Measurements from ENCODE around the gene CEACAM18.
"Not testable (repeated sequence)": the region's sequence is repeated elsewhere in the genome, so short reads cannot be mapped to it uniquely, and the experiment has no call there.

The CEACAM18 gene

DNA sequence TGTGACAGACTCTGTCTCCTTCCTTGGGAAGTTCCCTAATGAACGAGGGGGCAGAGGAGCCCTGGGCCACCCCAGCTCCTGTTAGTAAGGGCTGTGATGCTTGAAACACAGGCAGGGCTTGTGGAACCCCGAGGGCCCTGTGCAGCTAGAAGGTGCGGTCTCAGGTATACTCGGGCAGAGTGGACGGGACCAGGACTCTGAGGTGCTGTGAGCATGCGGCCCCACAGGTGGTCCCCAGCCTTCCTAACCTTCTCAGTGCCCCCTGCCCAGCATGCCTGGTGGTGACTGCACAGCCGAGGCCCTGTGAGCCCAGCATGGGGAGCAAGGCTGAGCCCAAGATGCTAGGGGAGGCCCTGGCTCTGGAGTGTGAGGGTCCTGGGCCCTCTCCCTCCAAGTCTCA lies 16.1 kb upstream of the CEACAM18 start:
- DNase-seq = no peak

DNA sequence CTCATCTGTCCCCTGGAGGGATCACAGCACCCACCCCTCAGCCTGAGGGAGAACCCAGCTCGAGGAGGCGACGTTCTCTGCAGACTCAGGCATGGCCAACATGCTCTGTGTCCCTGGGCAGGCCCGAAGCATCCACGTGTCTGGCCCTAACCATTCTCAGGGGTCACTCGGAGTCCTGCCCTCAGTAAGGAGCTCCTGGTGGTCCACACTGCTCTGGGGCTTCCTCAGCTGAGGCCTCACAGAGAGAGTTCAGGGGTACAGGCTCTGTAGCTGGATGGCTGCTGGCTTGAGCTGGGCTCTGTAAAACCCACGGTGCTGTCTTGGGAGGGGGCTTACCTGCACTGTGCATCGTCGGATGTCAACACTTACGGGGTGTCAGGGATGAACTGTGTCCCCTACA lies 15.7 kb upstream of the CEACAM18 start:
- no peak for DNase-seq

DNA sequence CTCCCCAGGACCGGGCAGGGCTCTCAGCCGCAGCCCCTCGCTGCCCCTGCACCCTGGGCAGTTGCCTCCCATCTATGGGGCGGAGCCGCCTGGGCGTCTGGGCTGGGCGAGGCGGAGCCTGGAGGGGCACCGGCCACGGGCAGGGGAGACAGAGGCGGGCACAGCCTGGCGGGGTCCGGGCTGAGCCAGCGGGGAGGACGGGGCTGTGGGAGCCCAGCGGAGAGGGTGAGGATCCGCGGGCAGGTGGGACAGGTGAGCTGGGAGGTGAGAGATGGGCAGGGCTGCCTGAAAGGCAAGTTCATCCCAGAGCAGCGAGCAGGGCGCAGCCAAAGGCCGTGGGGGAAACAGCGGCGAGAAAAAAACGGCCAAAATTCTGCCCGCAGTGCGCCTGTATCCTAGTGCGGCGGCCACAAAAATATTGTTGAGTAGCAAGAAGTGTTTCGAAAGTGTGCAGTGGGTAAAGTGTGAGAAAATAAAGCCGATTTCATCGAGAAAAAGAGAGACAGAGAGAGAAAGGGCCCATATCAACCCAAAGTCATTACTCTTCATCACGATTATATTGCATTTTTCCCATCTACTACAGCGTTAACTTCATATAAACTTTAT lies 14.3 kb upstream of the CEACAM18 start:
- DNase-seq = not testable (repeated sequence)

DNA sequence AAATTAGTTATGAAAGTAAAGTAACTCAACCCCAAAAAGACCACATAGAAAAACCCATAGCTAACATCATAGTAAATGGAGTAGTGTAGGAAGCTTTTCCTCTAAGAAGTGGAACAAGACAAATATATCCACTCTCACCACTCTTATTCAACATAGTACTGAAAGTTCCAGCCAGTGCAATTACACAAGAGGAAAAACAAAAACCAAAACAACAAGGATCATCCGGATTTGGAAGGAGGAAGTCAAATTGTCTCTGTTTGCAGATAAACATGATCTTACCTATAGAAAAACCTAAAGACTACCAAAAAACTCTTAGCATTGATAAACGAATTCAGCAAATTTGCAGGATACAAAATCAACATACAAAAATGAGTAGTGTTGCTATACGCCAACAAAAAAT lies 11.6 kb upstream of the CEACAM18 start:
- no peak for DNase-seq

DNA sequence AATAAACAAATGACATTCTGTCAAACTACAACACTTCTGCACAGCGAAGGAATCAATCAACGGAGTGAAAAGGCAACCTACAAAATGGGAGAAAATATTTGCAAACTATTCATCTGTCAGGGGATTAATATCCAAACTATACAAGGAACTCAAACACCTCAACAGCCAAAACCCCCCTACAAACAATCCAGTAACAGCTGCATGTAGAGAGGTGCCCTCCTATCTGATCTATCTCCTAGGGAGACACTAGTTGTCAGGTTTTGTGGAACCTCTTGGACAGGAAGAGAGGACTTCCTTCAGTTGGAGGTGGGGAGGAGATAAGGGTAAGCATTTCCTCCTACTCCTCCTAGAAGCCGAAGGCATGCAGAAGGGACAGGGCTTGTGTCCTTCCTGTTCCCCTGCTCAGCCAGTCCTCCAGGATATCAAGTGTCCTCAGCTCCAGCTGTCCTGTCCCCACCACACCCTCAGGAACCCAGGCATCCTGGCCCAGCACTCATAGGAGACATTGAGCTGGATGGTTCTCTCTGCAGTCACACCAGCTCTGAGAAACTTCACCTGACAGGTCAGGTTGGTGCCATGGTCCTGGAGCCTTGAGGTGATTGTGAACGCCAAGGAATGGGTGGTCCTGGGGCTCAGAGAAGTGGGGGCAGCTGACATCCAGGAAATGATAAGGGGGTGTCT lies 10.3 kb upstream of the CEACAM18 start:
- no peak for DNase-seq

DNA sequence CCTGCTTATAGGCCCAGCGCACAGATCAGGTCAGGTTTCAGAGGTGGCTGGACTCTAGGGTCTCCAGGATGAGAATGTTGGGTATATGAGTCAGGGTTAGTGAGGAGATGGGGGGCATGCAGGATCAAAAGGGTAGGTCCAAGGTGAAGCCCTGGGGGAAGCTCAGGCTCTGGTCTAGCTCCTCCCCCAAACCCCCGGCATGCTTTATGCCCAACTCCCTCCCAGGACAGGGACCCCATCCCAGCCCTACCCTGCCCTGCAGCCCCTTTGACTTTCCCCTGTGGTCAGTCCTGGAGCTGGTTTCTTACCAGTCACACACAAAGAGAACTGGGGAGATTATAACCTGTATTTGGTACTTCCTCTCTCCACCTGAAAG lies 9.8 kb upstream of the CEACAM18 start:
- DNase-seq = no peak

DNA sequence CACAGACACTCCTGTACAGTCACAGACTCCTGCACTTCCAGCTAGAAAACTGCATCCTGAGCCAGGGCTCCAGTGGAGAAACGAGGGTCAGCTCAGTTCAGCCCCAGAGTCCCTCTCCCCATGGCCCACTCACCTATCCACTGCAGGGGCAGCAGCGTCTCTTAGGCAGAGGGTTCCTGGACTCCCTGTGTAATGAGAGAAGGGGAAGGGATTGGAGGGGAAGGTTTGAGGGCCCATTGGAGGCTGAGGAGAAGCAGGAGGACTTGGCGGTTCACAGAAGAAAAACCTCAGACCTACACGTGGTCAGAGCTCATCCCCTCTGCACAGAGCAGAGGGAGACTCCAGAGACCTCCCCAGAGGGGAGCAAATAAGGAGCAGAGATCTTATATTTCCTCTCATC lies 9.2 kb upstream of the CEACAM18 start:
- DNase-seq = no peak

DNA sequence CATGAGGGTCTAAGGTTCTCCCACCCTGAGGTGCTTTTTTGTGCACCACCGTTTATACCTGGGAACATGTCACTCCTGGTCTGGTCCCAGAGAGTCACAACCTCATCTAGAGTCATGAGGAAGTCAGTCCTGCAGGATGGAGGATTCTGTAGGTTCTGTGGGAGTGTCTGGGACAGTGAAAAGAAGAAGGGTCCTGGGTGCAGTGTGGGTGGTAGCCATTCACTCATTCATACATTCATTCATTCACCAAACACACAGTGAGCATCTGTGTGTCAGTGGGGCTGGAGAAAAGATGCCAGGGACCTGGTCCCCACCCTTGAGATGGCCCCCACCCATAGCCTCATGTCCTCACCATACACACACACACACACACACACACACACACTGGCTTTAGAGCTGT lies 8.7 kb upstream of the CEACAM18 start:
- DNase-seq = no peak

DNA sequence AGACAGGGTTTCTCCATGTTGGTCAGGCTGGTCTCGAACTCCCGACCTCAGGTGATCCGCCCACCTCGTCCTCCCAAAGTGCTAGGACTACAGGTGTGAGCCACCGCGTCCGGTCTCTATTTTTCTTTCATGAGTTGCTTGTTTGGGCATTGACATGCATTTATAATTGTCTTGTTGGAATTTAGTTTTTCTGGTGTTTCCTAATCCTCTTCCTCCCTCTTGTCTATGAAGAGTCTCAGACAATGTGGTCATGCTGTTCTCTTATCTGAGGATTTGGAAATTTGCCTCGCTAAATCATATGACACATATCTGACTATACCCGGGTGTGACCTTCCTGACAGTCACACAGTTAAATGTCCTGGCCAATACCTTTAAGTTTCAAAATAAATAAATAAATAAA lies 7.4 kb upstream of the CEACAM18 start:
- DNase-seq = no peak

DNA sequence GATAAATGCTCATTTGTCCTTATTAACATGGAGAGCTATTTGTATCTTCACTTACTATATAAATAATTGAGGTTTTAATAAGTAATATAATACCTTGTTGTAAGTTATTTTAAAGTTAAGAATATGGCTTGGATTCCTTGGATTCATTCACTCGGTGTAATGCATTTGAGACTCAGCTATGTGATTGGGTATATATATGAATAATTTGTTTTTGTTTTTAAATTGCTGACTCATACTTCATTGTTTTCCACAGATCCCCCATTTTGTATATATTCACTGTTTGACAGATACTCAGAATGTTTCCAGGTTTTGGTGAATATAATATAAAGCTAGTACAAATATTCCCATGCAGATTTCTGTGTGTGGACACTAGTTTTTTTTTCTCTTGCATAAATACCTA lies 6.8 kb upstream of the CEACAM18 start:
- no peak for DNase-seq

DNA sequence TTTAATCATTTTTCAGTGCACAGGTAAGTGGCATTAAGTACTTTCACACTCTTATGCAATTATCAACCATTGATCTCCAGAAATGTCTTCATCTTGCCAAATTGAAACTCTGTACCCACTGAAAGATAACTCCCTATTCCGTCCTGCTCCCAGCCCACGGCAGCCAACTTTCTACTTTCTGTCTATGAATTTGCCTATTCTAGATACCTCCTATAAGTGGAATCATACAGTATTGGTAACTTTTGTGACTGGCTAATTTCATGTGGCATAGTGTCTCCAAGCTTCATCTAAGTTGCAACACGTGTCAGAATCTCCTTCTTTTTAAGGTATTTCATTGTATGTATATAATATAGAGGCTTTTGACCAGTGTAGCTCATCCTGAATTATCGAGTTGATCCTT lies 5.7 kb upstream of the CEACAM18 start:
- DNase-seq = no peak

DNA sequence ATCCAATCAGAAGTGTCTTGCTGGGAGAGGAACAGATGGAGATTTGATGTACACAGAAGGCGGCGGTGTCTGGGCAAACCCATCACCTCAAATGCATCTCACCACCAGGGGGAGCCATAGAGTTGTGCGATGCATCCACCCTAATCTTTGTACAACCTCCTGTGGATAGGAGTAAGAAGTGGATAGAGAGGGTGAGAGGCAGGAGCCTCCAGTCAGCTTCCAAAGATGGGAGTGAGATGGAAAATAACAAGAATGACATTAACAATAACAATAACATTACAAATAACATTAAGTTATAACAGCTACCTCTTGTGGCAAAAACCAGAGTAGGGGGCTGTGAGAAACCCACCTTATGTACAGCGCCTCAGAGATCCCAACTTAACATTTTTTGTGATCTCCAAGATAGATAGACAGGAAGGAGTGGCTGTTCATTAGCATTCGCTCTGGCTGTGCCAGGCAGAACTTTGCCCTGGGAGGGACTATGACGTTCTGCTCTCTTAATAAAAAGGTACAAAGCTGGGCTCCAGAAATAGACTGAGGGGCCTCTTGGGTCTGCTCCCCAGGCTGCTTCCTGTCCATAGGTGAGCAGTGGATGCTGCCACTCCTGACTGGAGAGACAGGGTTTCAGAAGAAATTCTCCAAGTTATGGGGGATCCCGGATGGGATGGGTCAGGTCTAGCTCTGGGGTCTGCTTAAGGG lies 5.2 kb upstream of the CEACAM18 start:
- peak; percentile 40 for DNase-seq

DNA sequence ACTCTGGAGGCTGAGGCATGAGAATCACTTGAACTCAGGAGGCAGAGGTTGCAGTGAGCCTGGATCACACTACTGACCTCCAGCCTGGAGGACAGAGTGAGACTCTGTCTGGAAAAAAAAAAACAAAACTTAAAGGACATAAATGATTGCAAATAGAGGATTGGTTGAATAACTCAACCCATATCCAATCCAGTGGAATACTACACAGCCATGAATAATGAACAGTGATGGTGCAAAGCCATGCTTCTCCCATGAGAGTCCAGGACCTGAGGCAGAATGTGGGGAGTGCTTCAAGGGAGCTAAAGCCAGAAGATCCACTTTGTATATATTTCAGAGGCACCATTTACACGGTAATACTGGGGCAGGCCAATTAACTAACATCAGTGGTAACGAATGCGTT lies 2.2 kb upstream of the CEACAM18 start:
- DNase-seq = no peak

DNA sequence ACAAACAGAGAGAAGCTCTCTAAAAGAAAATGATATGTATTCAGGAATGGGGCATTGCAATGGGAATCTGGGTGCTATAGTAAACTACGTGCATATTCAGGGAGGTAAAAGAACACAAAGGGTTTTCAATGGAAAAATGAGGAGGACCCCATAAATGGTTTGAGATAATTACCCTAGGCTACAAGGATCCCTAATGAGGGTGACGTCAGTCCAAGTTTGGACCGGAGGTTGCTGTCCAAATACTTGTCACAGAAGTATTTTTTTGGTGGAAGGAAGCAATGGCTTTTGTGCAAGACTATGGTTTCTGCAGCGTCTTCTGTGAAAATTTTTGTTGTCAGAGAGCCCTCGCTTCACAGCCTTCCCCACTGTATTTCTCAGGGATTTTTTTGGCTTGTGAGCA lies 995 bp upstream of the CEACAM18 start:
- DNase-seq = no peak

DNA sequence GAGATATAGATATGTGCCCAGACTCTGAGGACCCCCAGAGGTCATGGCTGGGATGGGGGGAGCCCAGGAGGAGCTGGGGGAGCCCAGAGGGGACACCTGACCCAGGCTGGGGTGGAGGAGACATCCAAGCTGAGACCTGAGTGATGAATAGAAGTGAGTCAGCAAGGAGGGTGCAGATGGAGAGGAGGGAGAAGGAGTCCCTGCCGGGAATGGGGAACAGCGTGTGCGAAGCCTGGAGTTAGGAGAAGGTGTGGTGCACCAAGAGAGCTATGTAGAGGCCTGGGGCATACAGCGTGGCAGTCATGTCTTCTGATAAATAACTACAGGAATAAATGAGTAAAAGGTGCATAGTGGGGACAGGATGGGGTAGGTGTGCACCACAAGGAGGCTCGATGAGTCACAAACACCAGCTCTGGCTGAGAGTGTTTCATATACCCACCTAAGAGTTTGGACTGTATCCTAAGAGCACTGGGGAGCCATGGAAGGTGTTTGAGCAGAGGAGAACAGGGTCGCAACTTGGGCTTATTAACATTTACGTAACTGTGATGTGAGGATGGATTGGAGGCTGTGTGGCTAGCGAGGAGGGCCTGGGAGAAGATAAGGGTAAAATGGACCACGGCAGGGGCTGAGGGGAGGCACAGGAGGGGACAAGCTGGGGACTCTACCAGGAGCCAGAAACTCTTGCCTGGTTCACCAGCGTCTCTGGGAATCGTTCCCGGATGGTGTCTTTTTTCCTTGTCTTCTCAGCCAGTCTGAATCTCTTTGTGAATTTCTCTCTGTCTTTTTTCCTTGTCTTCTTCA lies 1.4 kb downstream of the CEACAM18 start:
- no peak for DNase-seq

DNA sequence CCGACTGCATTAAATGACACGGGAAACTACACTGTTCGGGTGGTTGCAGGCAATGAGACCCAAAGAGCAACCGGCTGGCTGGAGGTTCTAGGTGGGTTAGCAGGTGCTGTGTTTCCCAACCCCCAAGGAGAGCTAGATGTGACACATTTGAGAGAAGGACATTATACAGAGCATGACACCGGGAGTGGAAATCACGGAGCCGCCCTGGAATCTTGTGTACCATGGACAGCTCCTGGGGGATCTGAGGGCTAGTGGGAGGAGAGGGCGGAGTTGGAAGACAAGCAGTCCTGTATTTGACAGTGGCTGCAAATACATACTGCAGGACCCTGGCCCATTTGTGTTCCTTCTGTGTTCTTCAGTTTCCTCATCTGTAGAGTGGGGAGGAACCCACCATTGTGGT lies 2.3 kb downstream of the CEACAM18 start:
- DNase-seq = no peak

DNA sequence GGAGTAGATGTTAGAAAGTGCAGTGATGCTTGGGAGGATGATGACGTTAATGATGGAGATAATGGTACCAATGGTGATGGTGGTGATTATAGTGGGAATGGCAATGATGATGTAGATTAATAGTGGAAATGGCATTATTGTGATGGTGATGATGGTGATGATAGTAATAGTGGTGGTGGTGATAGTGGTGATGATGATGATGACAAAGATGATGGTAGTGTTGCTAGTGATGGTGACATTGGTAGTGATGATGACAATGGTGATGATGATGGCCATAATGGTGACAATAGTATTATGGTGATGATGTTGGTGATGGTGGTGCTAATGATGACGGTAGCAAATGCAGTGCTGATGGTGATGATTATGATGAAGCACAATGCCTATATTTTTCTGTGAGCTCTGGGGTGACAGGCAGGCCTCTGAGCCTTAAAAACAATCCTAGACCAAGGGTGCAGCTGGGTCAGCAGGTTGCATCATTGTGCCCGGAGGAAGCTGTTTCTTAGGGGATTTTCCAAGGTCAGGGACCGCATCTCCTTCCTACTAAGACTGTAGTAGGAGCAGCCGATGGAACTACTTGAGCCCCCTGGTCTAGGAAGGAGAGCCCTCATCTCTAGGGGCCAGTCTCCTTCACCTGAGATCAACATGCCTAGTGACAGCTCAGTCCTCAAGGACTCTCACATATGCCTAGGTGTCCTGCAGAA lies 7.8 kb downstream of the CEACAM18 start:
- DNase-seq = no peak

DNA sequence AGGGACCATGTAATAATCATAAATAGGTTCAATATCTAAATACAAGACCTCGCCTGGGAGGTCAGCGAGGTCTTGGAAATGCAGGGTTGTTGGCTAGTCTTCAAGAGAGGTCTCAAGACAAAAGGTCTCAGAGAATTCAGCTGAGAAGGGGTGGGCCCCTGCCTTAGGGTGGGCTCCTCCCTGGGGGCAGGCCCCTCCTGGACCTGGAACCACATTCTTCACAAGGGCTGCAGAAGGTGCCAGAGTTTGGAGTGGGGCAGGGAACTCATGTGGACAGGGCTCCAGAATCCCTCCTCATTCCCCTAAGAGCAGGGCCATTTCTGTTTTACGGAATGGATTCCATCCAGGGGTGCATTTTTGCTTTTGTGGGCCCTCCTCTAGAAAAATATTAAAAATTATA lies 10.2 kb downstream of the CEACAM18 start:
- DNase-seq = no peak

DNA sequence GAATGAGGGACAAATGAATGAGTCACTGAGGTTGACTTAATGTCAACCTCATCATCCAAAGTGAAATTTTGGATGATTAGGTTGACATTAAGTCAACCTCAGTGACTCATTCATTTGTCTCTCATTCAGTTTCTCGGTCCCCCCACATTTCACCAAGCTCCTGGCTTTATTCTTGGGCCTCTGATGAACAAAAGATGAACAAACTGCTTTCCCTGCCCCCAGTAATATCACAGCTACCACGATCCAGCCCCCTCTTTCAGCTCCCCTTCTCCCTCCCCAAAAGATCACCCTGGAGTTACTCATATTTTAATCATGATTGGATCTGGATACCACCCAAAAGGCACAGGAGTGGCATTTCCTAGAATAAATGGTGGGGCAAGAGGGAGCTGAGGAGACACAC lies 10.8 kb downstream of the CEACAM18 start:
- no peak for DNase-seq

DNA sequence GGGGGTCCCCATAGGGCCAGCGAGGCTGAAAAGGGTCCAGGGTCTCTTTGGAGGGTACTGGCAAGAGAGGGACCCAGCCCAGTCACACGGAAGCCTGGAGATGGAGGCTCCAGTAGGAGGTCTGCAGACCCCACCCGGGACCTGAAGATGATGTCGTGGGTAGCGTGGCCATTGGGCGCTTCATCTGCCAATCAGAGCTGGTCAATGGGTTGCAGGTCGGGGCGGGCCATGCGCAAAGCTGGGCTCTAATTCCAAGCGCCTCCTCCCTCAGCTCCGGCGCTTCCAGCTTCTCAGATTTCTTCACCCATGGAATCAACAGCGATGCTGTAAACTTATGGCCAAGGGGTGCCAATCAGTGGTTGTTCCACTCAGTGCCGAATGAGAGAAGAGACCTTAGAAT lies 12.3 kb downstream of the CEACAM18 start:
- no peak for DNase-seq

DNA sequence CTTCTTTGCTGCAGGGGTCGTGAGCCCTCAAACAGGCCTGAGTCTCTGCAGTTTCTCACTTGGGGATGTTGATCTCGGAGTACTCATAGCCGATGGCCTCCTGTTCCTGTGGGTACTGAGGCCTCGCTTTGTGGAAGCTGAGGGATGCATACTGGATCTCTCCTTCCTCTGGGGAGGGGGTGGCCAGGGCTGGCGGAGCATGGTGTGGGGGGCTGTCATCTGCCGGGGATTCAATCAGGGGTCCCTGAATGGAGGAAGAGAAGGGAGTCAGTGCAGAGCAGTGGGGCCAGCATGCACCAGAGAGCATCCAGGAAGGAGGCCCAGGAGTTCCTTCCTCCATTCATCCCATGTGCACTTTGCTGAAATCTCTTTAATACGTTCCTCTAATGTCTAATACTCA lies 13.2 kb downstream of the CEACAM18 start:
- no peak for DNase-seq

DNA sequence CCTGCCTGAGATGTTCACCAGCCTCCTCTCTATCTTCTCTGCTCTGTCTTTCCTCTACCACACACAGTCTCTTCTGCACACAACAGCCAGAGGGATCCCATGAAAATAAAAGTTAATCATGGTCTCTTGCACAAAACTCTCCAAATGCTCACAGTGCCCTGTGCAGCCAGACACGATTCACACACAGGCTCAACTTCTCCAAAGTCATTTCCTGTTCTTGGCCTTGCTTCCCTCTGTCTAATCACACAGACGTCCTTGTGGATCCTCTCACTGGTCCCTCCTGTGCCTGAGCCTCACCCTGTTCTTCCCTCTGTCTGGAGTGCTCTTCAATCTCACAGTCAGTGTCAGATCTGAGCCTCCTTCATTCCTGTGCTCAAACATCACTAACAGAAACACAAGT lies 15.4 kb downstream of the CEACAM18 start:
- no peak for DNase-seq

DNA sequence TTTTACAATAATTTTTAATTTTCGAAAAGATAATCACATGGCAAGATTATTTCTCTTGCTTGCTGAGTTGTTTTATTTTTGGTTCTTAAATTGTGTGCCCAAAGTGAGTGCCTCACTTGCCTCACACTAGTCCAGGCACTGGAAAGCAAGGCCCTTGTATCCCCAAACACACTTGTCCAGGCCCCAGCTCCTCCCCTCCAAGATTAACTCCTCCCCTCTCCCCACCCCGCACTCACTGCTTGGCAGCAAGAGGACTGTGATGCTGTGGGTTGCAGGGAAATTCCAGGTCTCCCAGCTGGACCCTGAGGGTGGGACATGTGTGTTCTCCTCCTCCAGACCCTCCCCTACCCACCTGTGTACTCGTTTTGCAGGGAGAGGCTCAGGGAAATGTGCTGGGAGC lies 19.3 kb downstream of the CEACAM18 start:
- DNase-seq = no peak

Data from DMS79 treated with DMSO at 0.1 percent for 48 hours (cell line).